Measurements from ENCODE around the gene RAPH1.

The RAPH1 gene

GRCh38 chr2:203442463-203442862 is 92.6 kb downstream of the RAPH1 start:
- no peak overlapping the region for H3K27ac ChIP-seq
- TF ChIP-seq CTCF (conservative IDR thresholded peaks at IDR 0.05), result no peak

- H3K27ac ChIP-seq, result no peak overlapping the region
- no peak for TF ChIP-seq CTCF (conservative IDR thresholded peaks at IDR 0.05)
These were observed 93.6 kb downstream of the RAPH1 start for GRCh38 chr2:203441463-203441862.

GRCh38 chr2:203440671-203441070 is 94.4 kb downstream of the RAPH1 start:
- no peak overlapping the region for H3K27ac ChIP-seq
- TF ChIP-seq CTCF (conservative IDR thresholded peaks at IDR 0.05), result no peak

- no peak overlapping the region for H3K27ac ChIP-seq
- no peak for TF ChIP-seq CTCF (conservative IDR thresholded peaks at IDR 0.05)
These were observed 96.6 kb downstream of the RAPH1 start for GRCh38 chr2:203438528-203438927.

GRCh38 chr2:203437511-203437910 is 97.6 kb downstream of the RAPH1 start:
- TF ChIP-seq CTCF (conservative IDR thresholded peaks at IDR 0.05), result no peak
- H3K27ac ChIP-seq, result no peak overlapping the region

- peak overlapping the region; percentile 51; the same call in 1 of the 2 replicates for H3K27ac ChIP-seq
- no peak for TF ChIP-seq CTCF (conservative IDR thresholded peaks at IDR 0.05)
These were observed 98.6 kb downstream of the RAPH1 start for GRCh38 chr2:203436496-203436895.

GRCh38 chr2:203432811-203433210 is 102.3 kb downstream of the RAPH1 start:
- no peak for TF ChIP-seq CTCF (conservative IDR thresholded peaks at IDR 0.05)
- H3K27ac ChIP-seq, result peak overlapping the region; percentile 20; the same call in 1 of the 2 replicates
